Hepatocyte (in vitro differentiated cells): ENCODE results near the gene CSTF3.

Experiments used
- EZH2 ChIP-seq: fragments of 200-600 bp; sonication (generic); IDR thresholded peaks from 2 replicates; pipeline ENCODE4 v1.6.1; 2016; ENCODE audit warnings: antibody characterized with exemption, mild to moderate bottlenecking, borderline replicate concordance
- TF ChIP-seq, protein P1 (sequence below): fragments of 200-600 bp; sonication (generic); IDR thresholded peaks from 2 replicates; pipeline ENCODE4 v1.5.1; 2016; ENCODE audit warnings: antibody characterized with exemption, mild to moderate bottlenecking; ENCODE audit not compliant: poor library complexity

DNA sequence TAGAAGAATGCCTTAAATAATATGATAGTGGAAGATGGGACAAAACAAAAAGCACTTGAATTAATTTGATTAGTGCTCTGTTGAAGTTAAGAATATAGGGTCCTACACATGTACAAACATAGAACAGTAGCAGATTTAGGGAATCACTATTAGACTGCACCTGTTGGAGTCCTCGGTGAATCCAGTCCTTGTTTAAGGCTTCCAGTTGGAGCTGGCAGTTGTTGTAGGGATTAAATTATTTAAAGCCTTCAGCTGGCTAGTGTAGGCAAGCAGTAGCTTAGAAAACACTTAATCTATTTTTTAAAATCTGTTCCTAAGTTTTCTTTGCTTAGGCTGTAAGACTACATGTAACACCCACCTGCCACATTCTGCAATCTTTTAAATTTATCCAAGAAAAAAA, 24.5 kb upstream of the CSTF3 start:
- TF ChIP-seq, protein P1, sequence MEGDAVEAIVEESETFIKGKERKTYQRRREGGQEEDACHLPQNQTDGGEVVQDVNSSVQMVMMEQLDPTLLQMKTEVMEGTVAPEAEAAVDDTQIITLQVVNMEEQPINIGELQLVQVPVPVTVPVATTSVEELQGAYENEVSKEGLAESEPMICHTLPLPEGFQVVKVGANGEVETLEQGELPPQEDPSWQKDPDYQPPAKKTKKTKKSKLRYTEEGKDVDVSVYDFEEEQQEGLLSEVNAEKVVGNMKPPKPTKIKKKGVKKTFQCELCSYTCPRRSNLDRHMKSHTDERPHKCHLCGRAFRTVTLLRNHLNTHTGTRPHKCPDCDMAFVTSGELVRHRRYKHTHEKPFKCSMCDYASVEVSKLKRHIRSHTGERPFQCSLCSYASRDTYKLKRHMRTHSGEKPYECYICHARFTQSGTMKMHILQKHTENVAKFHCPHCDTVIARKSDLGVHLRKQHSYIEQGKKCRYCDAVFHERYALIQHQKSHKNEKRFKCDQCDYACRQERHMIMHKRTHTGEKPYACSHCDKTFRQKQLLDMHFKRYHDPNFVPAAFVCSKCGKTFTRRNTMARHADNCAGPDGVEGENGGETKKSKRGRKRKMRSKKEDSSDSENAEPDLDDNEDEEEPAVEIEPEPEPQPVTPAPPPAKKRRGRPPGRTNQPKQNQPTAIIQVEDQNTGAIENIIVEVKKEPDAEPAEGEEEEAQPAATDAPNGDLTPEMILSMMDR, result no peak
- TF ChIP-seq EZH2, result no peak
